GM21528 (cell line): Measurements from ENCODE around the gene ASB13.

ENCODE experiments used
- ATAC-seq: cut with Tn5 transposase; IDR thresholded peaks from one replicate; pipeline ENCODE4 v1.9.1; 2021; ENCODE audit warnings: mild to moderate bottlenecking, moderate library complexity; ENCODE audit not compliant: unreplicated experiment, low FRiP score

The ASB13 gene

DNA sequence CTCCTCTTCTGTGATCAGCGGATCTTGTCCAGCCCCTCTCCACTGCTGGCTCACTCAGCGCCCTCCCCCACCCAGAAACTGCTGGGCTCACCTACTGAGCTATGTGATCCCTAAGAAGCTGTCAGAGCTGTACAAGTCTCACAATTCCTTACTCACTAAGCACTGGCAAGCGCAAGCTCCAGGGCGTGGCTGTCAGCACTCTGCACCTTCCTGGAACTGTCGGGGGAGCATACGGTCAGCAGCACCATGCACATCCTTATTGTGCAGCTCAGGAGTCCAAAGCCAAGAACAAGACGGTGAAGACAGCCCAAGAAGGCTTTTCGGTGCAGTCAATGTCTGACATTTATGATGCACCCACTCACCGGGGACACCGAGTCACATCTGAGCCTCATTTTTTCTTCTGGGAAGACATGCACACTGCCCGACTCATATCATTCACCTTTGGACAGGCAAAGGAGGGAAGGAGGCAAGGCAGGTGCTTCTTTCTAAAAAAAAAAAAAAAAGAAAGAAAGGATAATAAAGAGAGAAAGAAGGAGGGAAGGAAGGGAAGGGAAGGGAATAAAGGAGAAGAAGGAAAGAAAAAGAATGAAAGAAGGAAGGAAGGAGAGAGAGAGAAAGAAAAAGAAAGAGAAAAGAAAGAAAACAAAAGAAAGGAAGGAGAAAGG, 56.3 kb downstream of the ASB13 start:
- no peak for ATAC-seq

GRCh38 chr10:5608608-5609220, 57.7 kb downstream of the ASB13 start:
- no peak for ATAC-seq

DNA sequence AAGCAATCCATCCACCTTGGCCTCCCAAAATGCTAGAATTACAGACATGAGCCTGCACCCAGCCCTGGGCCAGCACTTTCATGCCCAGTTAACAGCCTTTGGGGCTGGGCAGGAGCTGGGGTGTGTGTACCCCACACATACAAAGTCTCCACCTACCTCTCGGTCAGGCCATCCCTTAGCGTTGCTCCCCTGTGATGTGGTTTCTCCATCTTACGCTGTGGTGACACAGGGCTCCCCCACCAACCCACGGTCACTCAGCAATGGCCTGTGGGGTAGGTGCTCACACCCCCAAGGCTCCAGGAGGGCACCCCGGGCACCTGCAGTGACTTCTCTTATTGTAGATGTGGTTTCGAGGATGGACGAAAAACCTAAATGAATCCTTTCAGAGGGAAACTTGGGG, 58.8 kb downstream of the ASB13 start:
- ATAC-seq = no peak

DNA sequence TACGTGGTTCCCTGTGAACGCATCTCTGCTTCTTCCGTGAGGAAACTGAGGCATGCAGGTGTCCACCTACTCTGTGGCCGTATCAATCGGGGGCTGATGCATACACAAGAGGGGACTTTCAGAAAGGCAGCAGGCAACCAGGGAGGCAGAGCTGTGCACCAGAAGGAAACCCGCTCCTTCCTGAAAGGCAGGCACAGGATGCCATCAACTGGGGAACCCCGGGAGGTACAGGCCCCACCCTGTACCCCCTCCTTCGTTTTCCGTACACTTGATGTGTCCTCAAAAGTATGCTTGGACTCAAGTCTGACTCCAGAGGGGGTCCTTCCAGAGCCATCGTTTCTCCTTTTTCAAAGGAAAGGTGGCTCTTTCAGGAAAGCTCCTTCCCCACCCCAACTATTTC, 59.5 kb downstream of the ASB13 start:
- ATAC-seq = no peak

GRCh38 chr10:5606321-5606720, 60.1 kb downstream of the ASB13 start:
- no peak for ATAC-seq

- no peak for ATAC-seq
These were observed 61.4 kb downstream of the ASB13 start for GRCh38 chr10:5604961-5605360.

GRCh38 chr10:5604236-5604925, 62.0 kb downstream of the ASB13 start:
- ATAC-seq = no peak

DNA sequence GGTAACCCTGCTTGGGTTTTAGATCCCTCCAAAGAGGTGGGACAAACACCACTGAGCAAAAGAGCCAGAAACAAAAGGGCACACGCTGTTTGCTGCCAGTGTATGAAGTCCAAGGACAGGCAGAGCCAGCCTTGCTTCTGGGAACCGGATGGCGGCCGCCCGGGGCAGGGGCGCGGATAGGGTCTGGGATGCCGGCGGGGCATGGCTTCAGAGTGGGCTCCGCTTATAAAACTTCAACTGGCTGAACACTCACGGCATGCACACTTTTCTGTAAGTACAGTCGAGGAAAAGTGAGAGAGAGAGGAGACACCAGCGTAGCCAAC, 62.6 kb downstream of the ASB13 start:
- ATAC-seq = no peak

- ATAC-seq = no peak
These were observed 63.1 kb downstream of the ASB13 start for GRCh38 chr10:5603091-5603847.

- ATAC-seq = no peak
These were observed 64.4 kb downstream of the ASB13 start for GRCh38 chr10:5601826-5602495.

DNA sequence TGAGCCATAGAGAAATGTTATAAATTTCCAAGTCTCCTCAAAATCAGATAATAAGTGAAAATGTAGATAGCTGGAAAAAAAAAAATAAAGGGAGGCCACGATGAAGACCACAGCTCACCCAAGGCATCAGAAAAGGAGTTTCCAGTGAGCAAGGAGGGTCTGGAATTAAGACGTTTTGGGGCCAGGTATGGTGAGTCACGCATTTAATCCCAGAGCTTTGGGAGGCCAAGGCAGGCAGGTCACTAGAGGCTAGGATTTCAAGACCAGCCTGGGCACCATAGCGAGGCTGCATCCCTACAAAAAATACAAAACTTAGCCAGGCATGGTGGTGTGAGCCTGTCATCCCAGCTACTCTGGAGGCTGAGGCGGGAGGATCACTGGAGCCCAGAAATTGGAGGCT, 65.5 kb downstream of the ASB13 start:
- no peak for ATAC-seq

GRCh38 chr10:5599613-5600520, 66.5 kb downstream of the ASB13 start:
- ATAC-seq = no peak

DNA sequence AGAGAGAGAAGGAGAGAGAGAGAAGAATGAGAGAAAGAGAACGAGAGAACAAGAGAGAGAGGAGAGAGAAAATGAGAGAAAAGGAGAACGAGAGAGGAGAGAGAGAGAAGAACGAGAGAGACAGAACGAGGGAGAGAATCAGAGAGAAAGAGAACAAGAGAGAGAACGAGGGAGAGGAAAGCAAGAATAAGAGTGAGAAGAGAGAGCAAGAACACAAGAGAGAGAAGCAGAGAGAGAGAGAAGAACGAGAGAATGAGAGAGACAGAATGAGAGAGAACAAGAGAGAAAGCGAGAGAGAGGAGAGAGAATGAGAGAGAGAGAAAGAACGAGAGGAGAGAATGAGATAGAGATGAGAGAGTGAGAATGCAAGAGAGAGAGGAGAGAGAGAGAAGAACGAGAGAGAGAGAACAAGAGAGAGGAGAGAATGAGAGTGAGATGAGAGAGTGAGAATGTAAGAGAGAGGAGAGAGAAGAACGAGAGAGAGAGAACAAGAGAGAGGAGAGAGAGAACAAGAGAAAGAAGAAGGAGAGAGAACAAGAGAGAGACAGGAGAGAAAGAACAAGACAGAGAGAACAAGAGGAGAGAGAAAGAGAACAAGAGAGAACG, 68.2 kb downstream of the ASB13 start:
- no peak for ATAC-seq

- no peak for ATAC-seq
These were observed 69.6 kb downstream of the ASB13 start for GRCh38 chr10:5596611-5597341.

DNA sequence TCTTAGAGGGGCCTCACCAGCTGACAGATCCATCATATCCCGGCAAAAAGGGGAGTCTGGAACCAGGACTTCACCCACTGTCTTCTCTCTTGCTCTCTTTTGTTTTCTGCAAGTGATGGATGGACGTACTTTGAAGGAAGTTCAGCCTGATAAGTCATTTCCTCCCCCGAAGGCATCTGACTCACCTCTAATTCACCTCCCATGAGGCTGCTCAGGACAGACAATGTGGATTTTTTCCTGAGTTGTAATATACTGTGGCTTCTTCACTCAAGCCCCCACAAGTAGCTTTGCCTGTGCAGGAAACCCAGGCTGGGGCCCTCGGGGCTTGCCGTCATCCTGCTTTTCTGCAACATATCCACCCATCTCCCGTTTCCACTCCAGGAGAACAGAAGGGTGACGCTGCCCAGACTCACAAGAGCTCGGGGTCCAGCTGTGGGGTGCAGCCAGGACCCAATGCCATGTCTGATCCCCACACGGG, 70.4 kb downstream of the ASB13 start:
- no peak for ATAC-seq

DNA sequence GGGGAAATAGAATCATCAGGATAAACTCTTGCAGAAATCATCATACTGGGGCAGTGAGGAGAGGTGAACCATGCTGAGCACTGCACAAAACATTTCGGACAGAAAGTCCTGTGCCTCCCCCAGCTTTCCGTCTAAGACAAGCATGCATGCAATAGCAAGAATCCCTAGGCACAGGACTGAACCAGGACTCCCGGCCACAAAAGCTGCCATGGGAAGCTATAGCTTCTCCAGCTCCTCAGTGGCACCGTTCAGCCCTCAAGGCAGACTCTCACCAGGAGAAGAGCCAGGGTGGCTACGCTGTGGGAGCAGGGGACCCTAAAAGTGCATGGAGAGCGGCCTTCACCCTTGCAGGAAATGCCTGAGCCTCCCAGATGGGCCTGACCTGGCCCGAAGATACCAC, 70.8 kb downstream of the ASB13 start:
- ATAC-seq = no peak

DNA sequence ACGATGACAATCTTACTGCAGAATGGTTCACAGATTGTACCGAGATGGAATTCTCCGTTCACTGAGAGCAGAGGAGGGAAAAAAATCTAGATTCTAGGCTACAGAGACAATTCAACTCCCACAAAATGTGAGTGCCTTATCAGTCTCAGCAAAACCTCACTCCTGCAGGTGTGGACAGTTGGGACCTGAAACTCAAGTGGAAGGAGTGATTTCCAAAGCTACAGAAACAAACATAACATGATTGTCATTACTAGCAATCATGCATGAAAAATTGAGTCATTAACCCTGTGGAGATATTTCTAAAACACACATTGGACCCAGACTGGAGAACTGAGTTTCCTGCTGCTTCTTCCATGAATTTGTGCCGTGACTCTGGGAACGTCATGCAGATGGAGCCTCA, 71.3 kb downstream of the ASB13 start:
- no peak for ATAC-seq

- ATAC-seq = no peak
These were observed 71.9 kb downstream of the ASB13 start for GRCh38 chr10:5594271-5595049.
